Large intestine (tissue), 12 donors: ENCODE data around the gene C19orf44. TPM values are rescaled to one million over a fixed set of nuclear protein-coding genes. Genes with fewer than 3 reads are reported as not detected.
A peak's percentile ranks its signal among the peaks of the same experiment; 100 is the strongest.
"Not testable (repeated sequence)": the region's sequence is repeated elsewhere in the genome, so short reads cannot be mapped to it uniquely, and the experiment has no call there.

Source experiments
- DNase-seq, 2 donors: peaks; one replicate each; pipeline versions ENCODE4 v3.0.0 to v3.0.0-alpha.2; 2013
- H3K27ac ChIP-seq: one replicate; pipeline ENCODE4 v1.5.1; 2013; ENCODE audit warnings: low read length
- H3K27me3 ChIP-seq: 2 replicates; pipeline ENCODE4 v1.6.1; 2013; ENCODE audit warnings: low read length; ENCODE audit not compliant: control insufficient read depth, insufficient read depth
- H3K36me3 ChIP-seq: 2 replicates; pipeline ENCODE4 v1.6.1; 2013; ENCODE audit warnings: low read length; ENCODE audit not compliant: control insufficient read depth, insufficient read depth
- H3K4me1 ChIP-seq: one replicate; pipeline ENCODE4 v1.6.1; 2013; ENCODE audit warnings: low read length; ENCODE audit not compliant: control insufficient read depth, insufficient read depth
- H3K4me3 ChIP-seq: one replicate; pipeline ENCODE4 v1.5.1; 2013; ENCODE audit warnings: low read length
- H3K9me3 ChIP-seq: one replicate; pipeline ENCODE4 v1.6.1; 2013; ENCODE audit warnings: mild to moderate bottlenecking, low read depth, low read length, moderate library complexity; ENCODE audit not compliant: control insufficient read depth
- WGBS: methylation state at CpG from one replicate; pipeline ENCODE4 v1.1.5; 2013; ENCODE audit warnings: low lambda C conversion rate; ENCODE audit not compliant: insufficient coverage; 5-methylcytosine and 5-hydroxymethylcytosine counted together
- long read RNA-seq, 11 donors: transcript quantifications; one replicate each; lab custom pipeline, GENCODE V29; 2026
- polyA plus RNA-seq: library from polyadenylated mRNA; unstranded; fragments of 120-200 nt; gene quantifications from one replicate; pipeline ENCODE4 v1.2.1, GENCODE V29; 2013

Gene C19orf44
- polyA plus RNA-seq: 4.6 TPM
- long read RNA-seq, donor 1, partial matches to known transcripts: 0 of 1 reads
- long read RNA-seq, donor 1, other reads (novel, unspliced or antisense): 0 of 1 reads
- long read RNA-seq, donor 2: 0 reads
- long read RNA-seq, donor 3: 0 reads
- long read RNA-seq, donor 4: 0 reads
- long read RNA-seq, donor 5: 0 reads
- long read RNA-seq, donor 6: 0 reads
- long read RNA-seq, donor 7, partial matches to known transcripts: 5 of 6 reads
- long read RNA-seq, donor 7, other reads (novel, unspliced or antisense): 0 of 6 reads
- long read RNA-seq, donor 8, partial matches to known transcripts: 20 of 22 reads
- long read RNA-seq, donor 8, other reads (novel, unspliced or antisense): 0 of 22 reads
- long read RNA-seq, donor 9: 0 reads
- long read RNA-seq, donor 10, partial matches to known transcripts: 8 of 8 reads
- long read RNA-seq, donor 10, other reads (novel, unspliced or antisense): 0 of 8 reads
- long read RNA-seq, donor 11, partial matches to known transcripts: 5 of 5 reads
- long read RNA-seq, donor 11, other reads (novel, unspliced or antisense): 0 of 5 reads

- DNase-seq: peak; percentile 98 to 99
- peaks cover 5% of the 10 kb centered on the region for H3K4me1 ChIP-seq
- H3K27ac ChIP-seq: peak within 1 kb of the TSS; percentile 34
- H3K9me3 ChIP-seq: no peaks in the 10 kb centered on the region
- peak within 1 kb of the TSS; percentile 90 for H3K4me3 ChIP-seq
- no peaks in the 10 kb centered on the region for H3K27me3 ChIP-seq
- WGBS: no CpG with 5 or more reads among the region's 52 CpGs
- peaks cover 4% of the 10 kb centered on the region for H3K36me3 ChIP-seq
Observed at GRCh38 chr19:16495982-16496612, at the start of gene C19orf44, which contains the start of gene CALR3. Gene C19orf44 (plus strand): TSS chr19:16496394. CDS start chr19:16500793, 4,399 bp downstream. Gene CALR3 (minus strand): TSS chr19:16496167. CDS start chr19:16496129, 38 bp downstream.

GRCh38 chr19:16446724-16447368 is 49.3 kb upstream of the C19orf44 start:
- peak overlapping the region; percentile 67 for H3K27ac ChIP-seq

GRCh38 chr19:16448872-16449271 is 47.3 kb upstream of the C19orf44 start:
- H3K36me3 ChIP-seq, DNase-seq, H3K27ac ChIP-seq, H3K9me3 ChIP-seq, H3K4me3 ChIP-seq, H3K27me3 ChIP-seq: not testable (repeated sequence)
- peaks cover 14% of the 10 kb centered on the region for H3K4me1 ChIP-seq
- no CpG with 5 or more reads among the region's 3 CpGs for WGBS

More at GRCh38 chr19:16446724-16447368, 49.3 kb upstream of the C19orf44 start:
- Histone ChIP-seq H3K4me3 (no peak overlapping the region), H3K4me1 (peaks cover 23% of the 10 kb centered on the region), H3K9me3 (no peaks in the 10 kb centered on the region), H3K27me3 (no peaks in the 10 kb centered on the region), H3K36me3 (no peaks in the 10 kb centered on the region)
- peak; percentile 89 to 93 for DNase-seq
- WGBS: no CpG with 5 or more reads among the region's 9 CpGs

GRCh38 chr19:16449330-16449961 is 46.7 kb upstream of the C19orf44 start:
- peaks cover 14% of the 10 kb centered on the region for H3K4me1 ChIP-seq
- H3K27me3 ChIP-seq: no peaks in the 10 kb centered on the region
- no peaks in the 10 kb centered on the region for H3K9me3 ChIP-seq
- DNase-seq: no peak
- no peak overlapping the region for H3K27ac ChIP-seq
- H3K36me3 ChIP-seq: no peaks in the 10 kb centered on the region
- WGBS: 100% methylated on average over 1 of the region's 6 CpGs
- no peak overlapping the region for H3K4me3 ChIP-seq

- Histone ChIP-seq H3K36me3 (no peaks in the 10 kb centered on the region), H3K4me1 (no peaks in the 10 kb centered on the region), H3K9me3 (no peaks in the 10 kb centered on the region), H3K27ac (no peak overlapping the region), H3K4me3 (no peak overlapping the region), H3K27me3 (no peaks in the 10 kb centered on the region)
- WGBS: 86% methylated on average over 1 of the region's 8 CpGs
- no peak for DNase-seq
Observed at GRCh38 chr19:16452325-16452724, 43.9 kb upstream of the C19orf44 start.

- no peaks in the 10 kb centered on the region for H3K27me3 ChIP-seq
- no CpG with 5 or more reads among the region's 10 CpGs for WGBS
- peaks cover 4% of the 10 kb centered on the region for H3K4me1 ChIP-seq
- H3K4me3 ChIP-seq: no peak overlapping the region
- no peaks in the 10 kb centered on the region for H3K9me3 ChIP-seq
- H3K36me3 ChIP-seq: no peaks in the 10 kb centered on the region
- H3K27ac ChIP-seq: no peak overlapping the region
- no peak for DNase-seq
Observed at GRCh38 chr19:16454351-16454918, 41.8 kb upstream of the C19orf44 start.

- Histone ChIP-seq H3K4me1 (peaks cover 4% of the 10 kb centered on the region), H3K27me3 (no peaks in the 10 kb centered on the region), H3K36me3 (no peaks in the 10 kb centered on the region), H3K27ac (no peak overlapping the region), H3K9me3 (no peaks in the 10 kb centered on the region), H3K4me3 (no peak overlapping the region)
- no peak for DNase-seq
- no CpG with 5 or more reads among the region's 5 CpGs for whole genome bisulfite sequencing
Observed at GRCh38 chr19:16455489-16455888, 40.7 kb upstream of the C19orf44 start.

GRCh38 chr19:16456652-16457194 is 39.5 kb upstream of the C19orf44 start:
- Histone ChIP-seq H3K4me1 (peaks cover 4% of the 10 kb centered on the region), H3K4me3 (no peak overlapping the region), H3K9me3 (no peaks in the 10 kb centered on the region), H3K27me3 (no peaks in the 10 kb centered on the region), H3K36me3 (no peaks in the 10 kb centered on the region), H3K27ac (no peak overlapping the region)
- WGBS: no CpG with 5 or more reads among the region's 11 CpGs
- DNase-seq: no peak

- Histone ChIP-seq H3K4me3 (no peak overlapping the region), H3K27me3 (no peaks in the 10 kb centered on the region), H3K9me3 (no peaks in the 10 kb centered on the region), H3K27ac (no peak overlapping the region), H3K36me3 (no peaks in the 10 kb centered on the region), H3K4me1 (peaks cover 4% of the 10 kb centered on the region)
- no CpG with 5 or more reads among the region's 16 CpGs for WGBS
- no peak for DNase-seq
Observed at GRCh38 chr19:16457195-16457953, 38.8 kb upstream of the C19orf44 start.
